ENCODE results near the gene SRC.

DNA sequence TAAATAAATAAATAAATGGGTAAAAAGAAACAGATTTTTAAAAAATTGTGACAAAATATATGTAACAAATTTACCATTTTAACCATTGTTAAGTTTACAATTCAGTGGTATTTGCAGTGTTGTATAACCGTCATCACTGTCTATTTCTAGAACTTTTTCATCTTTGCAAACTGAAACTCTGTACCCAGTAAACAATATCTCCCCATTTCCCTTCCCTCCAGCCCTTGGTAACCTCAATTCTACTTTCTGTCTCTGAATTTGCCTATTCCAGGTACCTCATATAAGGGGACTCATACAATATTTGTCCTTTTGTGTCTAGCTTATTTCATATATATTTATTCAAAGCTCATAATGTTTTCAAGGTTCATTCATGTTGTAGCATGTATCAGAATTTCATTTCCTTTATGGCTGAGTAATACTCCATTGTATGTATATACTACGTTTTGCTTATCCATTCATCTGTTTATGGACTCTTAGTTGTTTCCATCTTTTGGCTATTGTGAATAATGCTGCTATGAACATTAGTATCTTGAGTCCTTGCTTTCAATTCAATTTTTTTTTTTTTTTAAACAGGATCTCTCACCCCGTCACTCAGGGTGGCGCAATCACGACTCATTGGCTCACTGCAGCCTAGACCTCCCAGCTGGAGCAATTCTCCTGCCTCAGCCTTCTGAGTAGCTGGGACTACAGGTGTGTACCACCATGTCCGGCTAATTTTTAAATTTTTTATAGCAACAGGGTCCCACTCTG is 47.6 kb upstream of the SRC start:
- TF ChIP-seq, protein P1, sequence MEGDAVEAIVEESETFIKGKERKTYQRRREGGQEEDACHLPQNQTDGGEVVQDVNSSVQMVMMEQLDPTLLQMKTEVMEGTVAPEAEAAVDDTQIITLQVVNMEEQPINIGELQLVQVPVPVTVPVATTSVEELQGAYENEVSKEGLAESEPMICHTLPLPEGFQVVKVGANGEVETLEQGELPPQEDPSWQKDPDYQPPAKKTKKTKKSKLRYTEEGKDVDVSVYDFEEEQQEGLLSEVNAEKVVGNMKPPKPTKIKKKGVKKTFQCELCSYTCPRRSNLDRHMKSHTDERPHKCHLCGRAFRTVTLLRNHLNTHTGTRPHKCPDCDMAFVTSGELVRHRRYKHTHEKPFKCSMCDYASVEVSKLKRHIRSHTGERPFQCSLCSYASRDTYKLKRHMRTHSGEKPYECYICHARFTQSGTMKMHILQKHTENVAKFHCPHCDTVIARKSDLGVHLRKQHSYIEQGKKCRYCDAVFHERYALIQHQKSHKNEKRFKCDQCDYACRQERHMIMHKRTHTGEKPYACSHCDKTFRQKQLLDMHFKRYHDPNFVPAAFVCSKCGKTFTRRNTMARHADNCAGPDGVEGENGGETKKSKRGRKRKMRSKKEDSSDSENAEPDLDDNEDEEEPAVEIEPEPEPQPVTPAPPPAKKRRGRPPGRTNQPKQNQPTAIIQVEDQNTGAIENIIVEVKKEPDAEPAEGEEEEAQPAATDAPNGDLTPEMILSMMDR (IDR thresholded peaks at IDR 0.05): no peak
- no peak for TF ChIP-seq POLR2A (IDR thresholded peaks at IDR 0.05)

All from lower leg skin (tissue), 3 donors.